ENCODE results near the gene TOP2A.
A peak's percentile ranks its signal among the peaks of the same experiment; 100 is the strongest.

The TOP2A gene

GRCh38 chr17:40453881-40454612, 36.4 kb upstream of the TOP2A start:
- DNase-seq = peak; percentile 42

GRCh38 chr17:40452921-40453378, 35.3 kb upstream of the TOP2A start:
- peak; percentile 37 for DNase-seq

DNA sequence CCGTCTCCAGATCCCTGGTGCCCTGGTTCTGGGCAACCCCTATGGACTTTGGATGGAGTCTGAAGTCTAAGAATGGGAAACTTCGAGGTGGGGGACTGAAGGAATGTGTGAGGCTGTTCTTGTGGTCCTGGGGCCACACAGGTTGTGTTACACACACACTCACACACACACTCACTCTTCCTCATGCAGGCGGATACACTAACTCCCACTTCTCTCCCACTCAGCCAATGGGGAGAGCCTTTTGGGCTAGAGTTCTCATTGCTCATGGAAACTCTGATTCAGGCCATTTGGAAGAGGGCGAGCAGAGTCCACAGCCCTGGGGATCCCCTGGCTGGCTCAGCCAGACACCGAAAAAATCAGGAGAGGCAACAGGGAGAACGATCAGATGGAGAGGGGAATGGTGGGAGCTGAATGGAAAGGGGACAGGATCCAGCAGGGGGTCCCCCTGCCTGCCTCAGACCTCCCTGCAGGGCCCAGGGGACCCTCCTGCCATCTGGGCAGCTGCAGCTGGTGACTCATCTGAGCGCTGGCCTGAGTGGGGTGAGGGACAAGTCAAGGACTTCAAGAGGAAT, 34.6 kb upstream of the TOP2A start:
- peak; percentile 88 for DNase-seq

- DNase-seq = peak; percentile 73
Observed at GRCh38 chr17:40451420-40451819, 33.7 kb upstream of the TOP2A start.

- no peak for DNase-seq
Observed at GRCh38 chr17:40450175-40450574, 32.5 kb upstream of the TOP2A start.

GRCh38 chr17:40448639-40449261, 31.1 kb upstream of the TOP2A start:
- no peak for DNase-seq

DNA sequence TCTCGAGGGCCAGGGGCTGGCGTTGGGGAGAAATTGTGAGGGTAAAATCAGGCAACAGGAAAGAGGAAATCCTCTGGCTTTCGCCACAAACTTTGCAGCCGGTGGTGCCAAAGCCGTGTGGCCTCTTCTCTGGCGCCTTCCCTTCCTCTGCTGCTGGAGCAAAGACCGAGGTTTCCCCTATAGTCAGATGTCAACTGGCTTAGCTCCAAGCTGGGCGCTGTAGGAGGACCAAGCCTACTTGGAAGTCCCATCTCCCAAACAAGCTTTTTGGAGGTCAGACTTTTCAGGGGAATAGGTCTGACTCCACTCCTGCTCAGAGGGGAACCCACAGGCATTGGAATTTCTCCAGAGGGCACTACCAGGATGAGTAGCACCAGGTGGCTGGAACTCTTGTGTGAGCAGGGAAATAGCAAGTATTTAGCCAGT, 30.5 kb upstream of the TOP2A start:
- no peak for DNase-seq

DNA sequence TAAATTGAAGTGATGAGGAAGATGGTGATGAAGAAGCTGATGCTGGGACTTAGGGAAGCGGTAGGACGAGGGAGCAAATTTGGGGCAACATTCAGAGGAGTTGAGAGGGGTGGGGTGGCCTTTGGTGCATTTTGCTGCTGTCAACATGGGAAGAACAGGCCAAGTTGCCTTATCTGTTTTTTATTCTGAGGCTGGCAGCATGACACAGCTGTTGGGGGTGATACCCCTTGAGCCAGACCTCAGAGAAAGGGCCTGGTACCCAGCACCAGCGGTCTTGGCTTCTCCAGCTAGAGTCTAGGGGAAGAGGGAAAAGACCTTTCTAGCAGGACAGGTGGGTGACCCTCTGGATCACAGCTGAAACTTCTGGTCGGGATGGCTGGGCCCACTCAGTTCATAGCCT, 30.1 kb upstream of the TOP2A start:
- DNase-seq = no peak

GRCh38 chr17:40447148-40447644, 29.5 kb upstream of the TOP2A start:
- no peak for DNase-seq

- peak; percentile 58 for DNase-seq
Observed at GRCh38 chr17:40445751-40446468, 28.2 kb upstream of the TOP2A start.

GRCh38 chr17:40443988-40444899, 26.5 kb upstream of the TOP2A start:
- DNase-seq = no peak

DNA sequence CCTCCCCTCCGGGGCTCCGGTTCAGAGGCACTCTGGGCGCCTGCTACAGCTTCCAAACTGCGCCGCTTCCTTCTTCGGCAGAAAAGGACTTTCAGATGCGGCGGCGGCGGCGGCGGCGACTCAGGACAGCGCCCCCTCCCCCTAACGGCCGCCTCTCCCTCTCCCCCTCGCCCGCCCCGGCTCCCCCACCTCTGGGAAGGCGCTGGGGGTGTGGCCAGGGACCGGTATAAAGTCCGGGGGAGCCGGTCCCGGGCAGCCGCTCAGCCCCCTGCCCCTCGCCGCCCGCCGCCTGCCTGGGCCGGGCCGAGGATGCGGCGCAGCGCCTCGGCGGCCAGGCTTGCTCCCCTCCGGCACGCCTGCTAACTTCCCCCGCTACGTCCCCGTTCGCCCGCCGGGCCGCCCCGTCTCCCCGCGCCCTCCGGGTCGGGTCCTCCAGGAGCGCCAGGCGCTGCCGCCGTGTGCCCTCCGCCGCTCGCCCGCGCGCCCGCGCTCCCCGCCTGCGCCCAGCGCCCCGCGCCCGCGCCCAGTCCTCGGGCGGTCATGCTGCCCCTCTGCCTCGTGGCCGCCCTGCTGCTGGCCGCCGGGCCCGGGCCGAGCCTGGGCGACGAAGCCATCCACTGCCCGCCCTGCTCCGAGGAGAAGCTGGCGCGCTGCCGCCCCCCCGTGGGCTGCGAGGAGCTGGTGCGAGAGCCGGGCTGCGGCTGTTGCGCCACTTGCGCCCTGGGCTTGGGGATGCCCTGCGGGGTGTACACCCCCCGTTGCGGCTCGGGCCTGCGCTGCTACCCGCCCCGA, 25.7 kb upstream of the TOP2A start, which contains the start of gene IGFBP4:
TSS of gene IGFBP4 (plus strand) at position 255 of the 792 bp plus-strand sequence. CDS start at position 541, 286 bp downstream.
- peak; percentile 79 for DNase-seq

- DNase-seq = no peak
Observed at GRCh38 chr17:40442392-40443195, 24.9 kb upstream of the TOP2A start.

GRCh38 chr17:40440166-40440565, 22.5 kb upstream of the TOP2A start:
- DNase-seq = no peak

- peak; percentile 49 for DNase-seq
Observed at GRCh38 chr17:40437095-40437732, 19.5 kb upstream of the TOP2A start.

DNA sequence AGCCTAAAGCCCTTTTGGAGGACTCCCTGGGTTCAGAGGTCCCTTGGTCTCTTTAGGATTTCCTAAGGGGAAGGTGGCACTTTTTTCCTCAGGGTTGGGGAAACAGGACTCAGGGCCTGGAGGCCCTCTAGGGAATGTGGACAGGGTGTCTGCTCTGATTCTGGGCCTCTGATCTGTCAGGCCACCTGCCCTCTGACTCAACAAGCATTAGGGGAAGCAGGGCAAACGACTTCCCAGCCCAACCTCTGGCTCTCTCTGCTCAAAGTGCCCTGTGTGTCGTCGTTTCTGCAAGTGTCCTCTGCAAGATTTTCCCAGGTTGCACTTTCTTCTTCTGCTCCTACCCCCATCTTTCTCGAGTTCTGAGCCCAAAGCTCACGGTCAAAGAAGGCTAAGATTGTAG, 18.9 kb upstream of the TOP2A start:
- DNase-seq = no peak

GRCh38 chr17:40433551-40434415, 16.1 kb upstream of the TOP2A start:
- DNase-seq = no peak

DNA sequence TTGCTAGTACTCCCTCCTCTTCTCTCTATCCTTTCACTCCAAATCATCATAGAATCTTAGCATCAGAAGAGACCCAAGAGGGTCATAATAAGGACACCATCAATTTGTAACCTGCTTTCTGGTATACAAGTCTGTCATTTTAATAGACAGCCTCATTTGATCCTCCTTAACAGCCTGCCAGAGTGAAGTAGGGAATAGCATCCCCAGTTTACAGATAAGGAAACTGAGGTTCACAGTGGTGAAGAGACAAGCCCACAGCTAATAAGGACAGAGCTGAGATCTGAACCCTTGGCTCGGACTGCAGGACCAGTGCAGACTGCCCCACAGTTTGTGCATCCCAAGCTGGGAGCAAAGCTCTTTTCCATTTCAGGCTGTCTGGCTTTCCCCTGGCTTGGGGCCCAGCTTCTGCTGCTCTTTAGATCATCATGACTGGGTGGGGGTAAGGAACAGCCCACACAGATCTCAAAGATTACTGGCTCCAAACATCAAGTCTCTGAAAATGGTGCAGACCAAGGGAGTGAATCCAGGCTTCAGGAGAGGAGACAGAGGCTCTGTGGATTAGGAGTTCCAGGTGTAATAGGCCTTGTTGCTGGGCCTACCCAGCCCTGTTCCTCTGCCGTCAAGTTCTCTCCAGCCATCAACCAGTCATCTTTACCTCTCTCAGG, 15.3 kb upstream of the TOP2A start:
- no peak for DNase-seq
